Trophoblast cell (in vitro differentiated cells and primary cell): ENCODE data around the gene SORCS3.
A peak's percentile ranks its signal among the peaks of the same experiment; 100 is the strongest.

Source experiments
- DNase-seq, 2 donors: peaks; one replicate each; pipeline ENCODE4 v3.0.0-alpha.2; 2016
- H2AFZ ChIP-seq: 2 replicates; pipeline ENCODE4 v1.6.1; 2013; ENCODE audit warnings: low read length, moderate library complexity, mild to moderate bottlenecking; ENCODE audit not compliant: insufficient read depth, poor library complexity
- H2AK5ac ChIP-seq: 2 replicates; pipeline ENCODE4 v1.6.1; 2013; ENCODE audit warnings: mild to moderate bottlenecking, low read length
- H2BK120ac ChIP-seq: 2 replicates; pipeline ENCODE4 v1.6.1; 2013; ENCODE audit warnings: low read length, mild to moderate bottlenecking, moderate library complexity; ENCODE audit not compliant: insufficient read depth, poor library complexity
- H2BK12ac ChIP-seq: 2 replicates; pipeline ENCODE4 v1.6.1; 2013; ENCODE audit warnings: mild to moderate bottlenecking, low read length, moderate library complexity
- H2BK5ac ChIP-seq: 2 replicates; pipeline ENCODE4 v1.6.1; 2013; ENCODE audit warnings: low read length, low read depth, moderate library complexity, mild to moderate bottlenecking; ENCODE audit not compliant: poor library complexity
- H3K14ac ChIP-seq: 2 replicates; pipeline ENCODE4 v1.6.1; 2013; ENCODE audit warnings: mild to moderate bottlenecking, low read length
- H3K18ac ChIP-seq: 2 replicates; pipeline ENCODE4 v1.6.1; 2013; ENCODE audit warnings: mild to moderate bottlenecking, low read length
- H3K23ac ChIP-seq: 2 replicates; pipeline ENCODE4 v1.6.1; 2013; ENCODE audit warnings: low read length
- H3K27ac ChIP-seq: 2 replicates; pipeline ENCODE4 v1.5.1; 2013; ENCODE audit warnings: low read depth, mild to moderate bottlenecking, inconsistent platforms, low read length, moderate library complexity
- H3K27me3 ChIP-seq: 2 replicates; pipeline ENCODE4 v1.6.1; 2013; ENCODE audit warnings: inconsistent platforms, mild to moderate bottlenecking, low read length, moderate library complexity; ENCODE audit not compliant: insufficient read depth
- H3K36me3 ChIP-seq, 2 experiments: 1 replicate in 1 of 2; 2 replicates in 1 of 2; pipeline ENCODE4 v1.6.1; 2013; ENCODE audit warnings: low read length in 2 of 2, mild to moderate bottlenecking in 2 of 2, moderate library complexity in 1 of 2; ENCODE audit not compliant: insufficient read depth in 2 of 2, control insufficient read depth in 1 of 2
- H3K4ac ChIP-seq: 2 replicates; pipeline ENCODE4 v1.6.1; 2013; ENCODE audit warnings: low read depth, mild to moderate bottlenecking, low read length, moderate library complexity
- H3K4me1 ChIP-seq, 2 experiments: 1 replicate in 1 of 2; 2 replicates in 1 of 2; pipeline ENCODE4 v1.6.1; 2013; ENCODE audit warnings: low read length in 2 of 2, mild to moderate bottlenecking in 2 of 2, moderate library complexity in 1 of 2; ENCODE audit not compliant: insufficient read depth in 2 of 2, control insufficient read depth in 1 of 2
- H3K4me2 ChIP-seq: 2 replicates; pipeline ENCODE4 v1.6.1; 2013; ENCODE audit warnings: inconsistent platforms, mild to moderate bottlenecking, low read length, moderate library complexity
- H3K4me3 ChIP-seq: 2 replicates; pipeline ENCODE4 v1.5.1; 2013; ENCODE audit warnings: mild to moderate bottlenecking, low read depth, low read length, inconsistent platforms
- H3K79me1 ChIP-seq: one replicate; pipeline ENCODE4 v1.6.1; 2013; ENCODE audit warnings: low read length
- H3K79me2 ChIP-seq: 2 replicates; pipeline ENCODE4 v1.6.1; 2013; ENCODE audit warnings: low read length, mild to moderate bottlenecking; ENCODE audit not compliant: control insufficient read depth, insufficient read depth, poor library complexity
- H3K9ac ChIP-seq: 2 replicates; pipeline ENCODE4 v1.6.1; 2013; ENCODE audit warnings: mild to moderate bottlenecking, low read length
- H3K9me3 ChIP-seq: 2 replicates; pipeline ENCODE4 v1.6.1; 2013; ENCODE audit warnings: low read depth, mild to moderate bottlenecking, control low read depth, inconsistent platforms, low read length; ENCODE audit not compliant: insufficient read depth
- H4K12ac ChIP-seq: 2 replicates; pipeline ENCODE4 v1.6.1; 2013; ENCODE audit warnings: low read depth, mild to moderate bottlenecking, low read length, moderate library complexity
- H4K8ac ChIP-seq: 2 replicates; pipeline ENCODE4 v1.6.1; 2013; ENCODE audit warnings: low read depth, mild to moderate bottlenecking, low read length, moderate library complexity
- H4K91ac ChIP-seq: one replicate; pipeline ENCODE4 v1.6.1; 2013; ENCODE audit warnings: low read depth, mild to moderate bottlenecking, low read length, moderate library complexity
- WGBS: extraction: QIAGEN DNeasy Blood & Tissue Kit; methylation state at CpG from one replicate; pipeline ENCODE4 v1.1.7; 2013; ENCODE audit warnings: missing lambda C conversion rate; ENCODE audit not compliant: insufficient read length, insufficient coverage; ENCODE audit errors: extremely low coverage; 5-methylcytosine and 5-hydroxymethylcytosine counted together

Gene SORCS3

DNA sequence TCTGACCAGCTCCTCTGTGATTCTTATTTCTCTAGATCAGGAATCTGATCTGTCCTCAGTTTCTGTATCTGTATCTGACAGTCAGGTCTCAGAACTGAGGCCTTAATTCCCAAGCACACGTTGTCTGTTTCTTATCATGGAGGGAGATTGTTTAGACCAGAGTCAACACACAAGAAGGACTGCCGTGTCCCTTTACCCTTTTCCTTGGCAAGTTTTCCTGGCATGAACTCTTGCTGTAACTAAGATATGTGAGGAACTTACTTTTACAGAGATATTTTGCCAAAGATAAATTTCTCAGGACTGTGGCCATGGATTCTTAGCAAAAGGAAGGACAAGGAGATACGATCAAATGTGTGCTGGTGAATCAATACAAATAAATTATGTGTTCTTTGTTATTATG lies 181.0 kb downstream of the SORCS3 start:
- Histone ChIP-seq H4K12ac (no peak overlapping the region), H2AK5ac (no peak overlapping the region), H3K4me1 (no peaks in the 10 kb centered on the region), H3K4ac (no peak overlapping the region), H2AFZ (no peak overlapping the region), H3K79me1 (no peaks in the 10 kb centered on the region), H2BK120ac (no peak overlapping the region), H3K4me2 (no peak overlapping the region), H3K27me3 (no peaks in the 10 kb centered on the region), H4K8ac (no peak overlapping the region), H3K27ac (no peak overlapping the region), H4K91ac (no peak overlapping the region), H3K18ac (no peak overlapping the region), H3K36me3 (no peaks in the 10 kb centered on the region), H3K9ac (no peak overlapping the region), H2BK12ac (no peak overlapping the region), H3K79me2 (no peaks in the 10 kb centered on the region), H2BK5ac (no peak overlapping the region), H3K14ac (no peak overlapping the region), H3K9me3 (no peaks in the 10 kb centered on the region), H3K4me3 (no peak overlapping the region), H3K23ac (no peak overlapping the region)
- no CpG with 5 or more reads among the region's 3 CpGs for WGBS
- no peak for DNase-seq

DNA sequence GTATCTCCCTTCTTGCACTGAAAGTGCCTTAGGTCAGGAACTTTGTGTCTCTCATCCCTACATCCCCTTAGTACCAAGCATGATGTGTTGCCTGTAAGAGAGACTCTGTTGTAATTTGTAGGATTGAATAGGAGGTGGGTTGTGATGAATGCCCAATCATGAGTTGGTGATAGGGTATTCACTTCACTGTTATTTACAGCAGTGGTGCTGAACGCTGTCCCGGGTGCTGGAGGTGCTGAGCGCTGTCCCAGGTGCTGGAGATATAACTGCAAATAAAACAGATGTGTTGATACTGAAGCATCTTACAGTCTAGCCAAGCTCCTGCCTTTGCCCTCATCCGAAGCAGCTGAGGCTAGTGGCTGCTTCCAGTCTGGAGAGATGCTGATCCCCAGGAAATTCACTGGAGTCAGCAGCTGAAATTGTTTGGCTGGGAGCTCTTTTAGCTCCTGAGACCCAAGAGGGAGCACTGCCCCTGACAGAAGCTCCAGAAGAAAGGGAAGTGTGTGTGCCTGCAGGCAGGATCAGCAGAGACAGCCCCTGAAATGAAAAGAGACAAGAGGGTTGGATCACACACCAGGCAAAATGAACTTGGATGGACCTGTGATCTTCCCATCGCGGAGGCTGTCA lies 183.4 kb downstream of the SORCS3 start:
- no peak overlapping the region for H3K4ac ChIP-seq
- H4K12ac ChIP-seq = no peak overlapping the region
- WGBS = no CpG with 5 or more reads among the region's 6 CpGs
- H3K14ac ChIP-seq = no peak overlapping the region
- no peaks in the 10 kb centered on the region for H3K79me2 ChIP-seq
- no peak overlapping the region for H2BK12ac ChIP-seq
- H3K4me2 ChIP-seq = no peak overlapping the region
- H3K9me3 ChIP-seq = no peaks in the 10 kb centered on the region
- H3K9ac ChIP-seq = no peak overlapping the region
- no peaks in the 10 kb centered on the region for H3K4me1 ChIP-seq
- no peaks in the 10 kb centered on the region for H3K36me3 ChIP-seq
- no peak overlapping the region for H2BK120ac ChIP-seq
- no peak overlapping the region for H3K23ac ChIP-seq
- DNase-seq = peak in 1 of 2 donors; percentile 46
- H4K8ac ChIP-seq = no peak overlapping the region
- no peak overlapping the region for H3K4me3 ChIP-seq
- H4K91ac ChIP-seq = no peak overlapping the region
- no peaks in the 10 kb centered on the region for H3K79me1 ChIP-seq
- H3K18ac ChIP-seq = no peak overlapping the region
- no peaks in the 10 kb centered on the region for H3K27me3 ChIP-seq
- no peak overlapping the region for H2BK5ac ChIP-seq
- no peak overlapping the region for H2AK5ac ChIP-seq
- H2AFZ ChIP-seq = no peak overlapping the region
- no peak overlapping the region for H3K27ac ChIP-seq

DNA sequence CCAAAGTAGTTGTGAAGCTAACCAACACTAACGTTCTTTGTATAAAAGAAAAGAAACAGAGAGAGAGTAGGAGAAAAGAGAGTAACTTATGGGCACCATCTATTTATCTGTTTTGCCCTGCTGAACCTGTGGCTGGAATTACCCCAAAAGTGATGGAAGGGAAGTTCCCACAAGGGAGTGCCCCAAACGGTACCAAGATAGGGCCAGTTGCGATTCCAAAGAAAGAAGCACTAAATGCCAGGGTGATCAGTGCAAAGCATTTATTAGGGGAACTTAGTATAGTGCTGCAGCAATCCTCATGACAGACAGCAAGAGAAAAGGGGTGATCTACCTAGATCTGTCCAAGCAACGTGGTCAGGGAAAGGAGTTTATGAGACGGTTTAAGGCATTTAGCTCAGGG lies 190.2 kb downstream of the SORCS3 start:
- Histone ChIP-seq H3K79me2 (no peaks in the 10 kb centered on the region), H3K27ac (no peak overlapping the region), H3K14ac (no peak overlapping the region), H3K23ac (no peak overlapping the region), H4K91ac (no peak overlapping the region), H2AFZ (no peak overlapping the region), H3K18ac (no peak overlapping the region), H4K8ac (no peak overlapping the region), H4K12ac (no peak overlapping the region), H3K4me1 (no peaks in the 10 kb centered on the region), H3K4ac (no peak overlapping the region), H3K4me2 (no peak overlapping the region), H3K4me3 (no peak overlapping the region), H2BK120ac (no peak overlapping the region), H2BK5ac (no peak overlapping the region), H3K79me1 (no peaks in the 10 kb centered on the region), H3K36me3 (no peaks in the 10 kb centered on the region), H3K27me3 (no peaks in the 10 kb centered on the region), H3K9me3 (peaks cover 2% of the 10 kb centered on the region), H2BK12ac (no peak overlapping the region), H3K9ac (no peak overlapping the region), H2AK5ac (no peak overlapping the region)
- no CpG with 5 or more reads among the region's 5 CpGs for WGBS
- no peak for DNase-seq

DNA sequence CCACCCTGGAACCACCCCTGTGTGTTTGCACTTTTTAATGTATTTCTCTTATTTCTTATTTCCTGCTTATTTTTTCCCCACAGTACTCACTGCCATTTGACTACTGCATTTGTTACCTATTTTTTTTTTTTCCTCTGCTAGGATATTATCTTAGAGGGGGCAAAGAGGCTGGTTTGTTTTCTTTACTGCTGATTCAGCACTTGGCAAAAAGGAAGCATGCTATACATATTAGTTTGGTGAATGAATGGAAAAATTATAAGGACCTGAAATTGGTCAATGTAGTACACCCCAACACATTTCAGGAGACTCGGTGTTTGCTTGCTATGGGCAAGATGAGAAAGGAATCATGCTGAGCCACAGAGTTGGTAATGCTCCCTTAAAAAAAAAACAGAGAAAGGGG lies 193.5 kb downstream of the SORCS3 start:
- no peak overlapping the region for H3K27ac ChIP-seq
- no peak overlapping the region for H3K18ac ChIP-seq
- no peak overlapping the region for H3K4ac ChIP-seq
- H2BK5ac ChIP-seq = no peak overlapping the region
- H3K36me3 ChIP-seq = no peaks in the 10 kb centered on the region
- H2BK12ac ChIP-seq = no peak overlapping the region
- no peak overlapping the region for H3K4me2 ChIP-seq
- H4K8ac ChIP-seq = no peak overlapping the region
- DNase-seq = no peak
- no peaks in the 10 kb centered on the region for H3K79me1 ChIP-seq
- H2AK5ac ChIP-seq = no peak overlapping the region
- no peak overlapping the region for H4K91ac ChIP-seq
- no peak overlapping the region for H4K12ac ChIP-seq
- H3K23ac ChIP-seq = no peak overlapping the region
- no peaks in the 10 kb centered on the region for H3K79me2 ChIP-seq
- H2AFZ ChIP-seq = no peak overlapping the region
- H3K9ac ChIP-seq = no peak overlapping the region
- H3K14ac ChIP-seq = no peak overlapping the region
- no peaks in the 10 kb centered on the region for H3K27me3 ChIP-seq
- peaks cover 2% of the 10 kb centered on the region for H3K9me3 ChIP-seq
- no peak overlapping the region for H2BK120ac ChIP-seq
- no CpG with 5 or more reads among the region's 1 CpG for WGBS
- no peaks in the 10 kb centered on the region for H3K4me1 ChIP-seq
- no peak overlapping the region for H3K4me3 ChIP-seq
